ENCODE data around the gene TMSB15B.
A peak's percentile ranks its signal among the peaks of the same experiment; 100 is the strongest.
"Not testable (repeated sequence)": the region's sequence is repeated elsewhere in the genome, so short reads cannot be mapped to it uniquely, and the experiment has no call there.

The TMSB15B gene

GRCh38 chrX:103962411-103963278 is at the start of gene TMSB15B:
TMSB15B (plus strand) TSS chrX:103962627.
- DNase-seq = not testable (repeated sequence)

- DNase-seq = no peak
Observed at GRCh38 chrX:103913356-103914020, 48.9 kb upstream of the TMSB15B start.

GRCh38 chrX:103918050-103918449 is 44.4 kb upstream of the TMSB15B start:
- peak; percentile 28 for DNase-seq

GRCh38 chrX:103918571-103919269 is 43.7 kb upstream of the TMSB15B start:
- DNase-seq = peak; percentile 33

- DNase-seq = peak; percentile 14
Observed at GRCh38 chrX:103919270-103919637, 43.2 kb upstream of the TMSB15B start.

- not testable (repeated sequence) for DNase-seq
Observed at GRCh38 chrX:103920515-103920914, 41.9 kb upstream of the TMSB15B start.

GRCh38 chrX:103927030-103927429 is 35.4 kb upstream of the TMSB15B start:
- DNase-seq = no peak

- no peak for DNase-seq
Observed at GRCh38 chrX:103927633-103928032, 34.8 kb upstream of the TMSB15B start.

- DNase-seq = no peak
Observed at GRCh38 chrX:103932133-103932532, 30.3 kb upstream of the TMSB15B start.

GRCh38 chrX:103940257-103940656 is 22.2 kb upstream of the TMSB15B start:
- DNase-seq = not testable (repeated sequence)

- no peak for DNase-seq
Observed at GRCh38 chrX:103941201-103941975, 21.0 kb upstream of the TMSB15B start.

- DNase-seq = no peak
Observed at GRCh38 chrX:103949506-103949905, 12.9 kb upstream of the TMSB15B start.

- no peak for DNase-seq
Observed at GRCh38 chrX:103953353-103953752, 9.1 kb upstream of the TMSB15B start.

GRCh38 chrX:103954259-103954658 is 8.2 kb upstream of the TMSB15B start:
- DNase-seq = no peak

GRCh38 chrX:103960599-103960998 is 1.8 kb upstream of the TMSB15B start:
- DNase-seq = not testable (repeated sequence)

GRCh38 chrX:103983508-103983907 is 21.1 kb downstream of the TMSB15B start:
- DNase-seq = not testable (repeated sequence)

GRCh38 chrX:103999234-103999633 is 36.8 kb downstream of the TMSB15B start:
- no peak for DNase-seq

GRCh38 chrX:104008831-104009230 is 46.4 kb downstream of the TMSB15B start:
- no peak for DNase-seq

GRCh38 chrX:104013158-104013557 is 50.7 kb downstream of the TMSB15B start:
- DNase-seq = no peak

GRCh38 chrX:104013606-104014005 is 51.2 kb downstream of the TMSB15B start, which contains the start of gene H2BW1:
H2BW1 (minus strand) TSS chrX:104013708; CDS start chrX:104013576, 132 bp downstream.
- no peak for DNase-seq

GRCh38 chrX:104015576-104015975 is 53.1 kb downstream of the TMSB15B start:
- not testable (repeated sequence) for DNase-seq

Measured in NCI-H2029 (cell line).